HepG2 (cell line): ENCODE results near the gene EIF3J. TPM values are rescaled to one million over a fixed set of nuclear protein-coding genes. Genes with fewer than 3 reads are reported as not detected.
A peak's percentile ranks its signal among the peaks of the same experiment; 100 is the strongest.

Source experiments
- ATAC-seq: fragments of 200-7000 bp; cut with Tn5 transposase; 3 replicates; pipeline ENCODE4 v1.9.1; 2020; ENCODE audit warnings: mild to moderate bottlenecking, moderate library complexity
- BruUV-seq: library from RNA; stranded (reverse); fragments of 400-500 nt; replicated peaks from 2 replicates; lab custom pipeline; 2021; lab: Mats Ljungman, UMichigan
- CTCF ChIA-PET: fragments of 300-600 bp; formaldehyde crosslinking; extraction: SDS; loops from one replicate; lab custom pipeline; 2021; ENCODE audit warnings: low total read pairs, inconsistent platforms, low intra/inter-chr PET ratio; lab: Yijun Ruan, JAX
- POLR2A ChIA-PET: fragments of 350-600 bp; sonication (Branson Sonifier 250); formaldehyde crosslinking; loops from one replicate; lab custom pipeline; 2020; ENCODE audit warnings: antibody characterized with exemption, inconsistent platforms; lab: Yijun Ruan, JAX
- DNase-seq: peaks from one replicate; pipeline ENCODE4 v3.0.0-alpha.2; 2015; ENCODE audit warnings: low spot score
- FAIRE-seq: peaks from 3 replicates; lab custom pipeline; 2011; peaks lifted over from hg19 to GRCh38; lab: Jason Lieb, UNC
- H2AFZ ChIP-seq: one replicate; pipeline ENCODE4 v1.6.1; 2011; ENCODE audit warnings: low read length, inconsistent platforms
- H3K27ac ChIP-seq: fragments of 300-600 bp; 3 replicates; pipeline ENCODE4 v1.8.0; 2011; ENCODE audit warnings: mixed run types, mild to moderate bottlenecking, mixed read lengths, low read length, inconsistent platforms; ENCODE audit not compliant: insufficient read depth; ENCODE audit errors: extremely low read length
- H3K27me3 ChIP-seq, 2 experiments: fragments of 200-600 bp in 1 of 2; 2 replicates in 1 of 2; 3 replicates in 1 of 2; pipeline versions ENCODE4 v1.6.0 to v1.8.0; 2011; ENCODE audit warnings: low read length in 2 of 2, mild to moderate bottlenecking in 2 of 2, moderate library complexity in 2 of 2, inconsistent platforms in 1 of 2; ENCODE audit not compliant: insufficient read depth in 2 of 2, control insufficient read depth in 1 of 2
- H3K36me3 ChIP-seq, 2 experiments: fragments of 200-600 bp in 1 of 2; replicated peaks in 1 of 2; 2 replicates in 1 of 2; 3 replicates in 1 of 2; pipeline versions ENCODE4 v1.5.1 to v1.8.0; 2011; ENCODE audit warnings: low read length in 2 of 2, inconsistent platforms in 1 of 2; ENCODE audit not compliant: insufficient read depth in 2 of 2, control insufficient read depth in 1 of 2
- H3K4me1 ChIP-seq: 2 replicates; pipeline ENCODE4 v1.5.1; 2012; ENCODE audit warnings: low read length, inconsistent platforms; ENCODE audit not compliant: insufficient read depth
- H3K4me2 ChIP-seq: 2 replicates; pipeline ENCODE4 v1.6.0; 2011; ENCODE audit warnings: low read depth, low read length, inconsistent platforms
- H3K4me3 ChIP-seq, 3 experiments: fragments of 200-600 bp in 1 of 3; sonication (generic), shearing (Covaris generic) in 1 of 3; replicated peaks in 1 of 3; 2 replicates each; pipeline ENCODE4 v1.5.1; 2011 to 2016; ENCODE audit warnings: low read length in 3 of 3, inconsistent platforms in 2 of 3, low read depth in 2 of 3, mild to moderate bottlenecking in 2 of 3, control low read depth in 1 of 3, mixed read lengths in 1 of 3; ENCODE audit not compliant: insufficient read depth in 1 of 3
- H3K79me2 ChIP-seq: one replicate; pipeline ENCODE4 v1.6.1; 2011; ENCODE audit warnings: low read length, inconsistent platforms; ENCODE audit not compliant: insufficient read depth
- H3K9ac ChIP-seq: 2 replicates; pipeline ENCODE4 v1.6.0; 2011; ENCODE audit warnings: mild to moderate bottlenecking, low read depth, low read length, inconsistent platforms; ENCODE audit not compliant: insufficient read depth
- H3K9me3 ChIP-seq: 2 replicates; pipeline ENCODE4 v1.5.1; 2012; ENCODE audit warnings: mild to moderate bottlenecking, low read length
- H4K20me1 ChIP-seq: 2 replicates; pipeline ENCODE4 v1.6.0; 2011; ENCODE audit warnings: inconsistent platforms, mild to moderate bottlenecking, low read length, moderate library complexity; ENCODE audit not compliant: insufficient read depth
- AKAP8 ChIP-seq: sonication (generic); formaldehyde crosslinking; IDR thresholded peaks from 2 replicates; pipeline ENCODE4 v1.5.1; 2020; ENCODE audit warnings: mild to moderate bottlenecking, missing genetic modification reagents
- ATF6 ChIP-seq: sonication (generic); formaldehyde crosslinking; conservative IDR thresholded peaks from 2 replicates; pipeline ENCODE4 v1.4.0; 2020; ENCODE audit warnings: missing genetic modification reagents
- SMC3 ChIP-seq: IDR thresholded peaks from 2 replicates; pipeline ENCODE4 v1.6.1; 2011; ENCODE audit warnings: low read length, improper control_type of control experiment
- ZMYM4 ChIP-seq: sonication (generic); formaldehyde crosslinking; IDR thresholded peaks from 2 replicates; pipeline ENCODE4 v1.8.1; 2023; ENCODE audit warnings: mild to moderate bottlenecking, missing genetic modification reagents
- ZNF18 ChIP-seq: sonication (generic); formaldehyde crosslinking; IDR thresholded peaks from 2 replicates; pipeline ENCODE4 v1.8.0; 2022; ENCODE audit warnings: mild to moderate bottlenecking, missing genetic modification reagents; ENCODE audit not compliant: insufficient replicate concordance
- ZNF549 ChIP-seq: sonication (generic); formaldehyde crosslinking; IDR thresholded peaks from 2 replicates; pipeline ENCODE4 v1.5.0; 2020; ENCODE audit warnings: missing genetic modification reagents
- ZNF879 ChIP-seq: sonication (generic); formaldehyde crosslinking; IDR thresholded peaks from 2 replicates; pipeline ENCODE4 v1.8.1; 2023; ENCODE audit warnings: missing genetic modification reagents
- WGBS: methylation state at CpG from one replicate; pipeline ENCODE4 v1.1.6; 2017; ENCODE audit warnings: low lambda C conversion rate; 5-methylcytosine and 5-hydroxymethylcytosine counted together
- in situ Hi-C: cut with HindIII; loops from 2 replicates; pipeline ENCODE4 v1.10.0; 2017; ENCODE audit warnings: low pct_unique_long_range_greater_than_20kb; ENCODE audit not compliant: extremely low pct_ligation_motif_present
- intact Hi-C: fragments of 100-400 bp; cut with micrococcal nuclease; formaldehyde crosslinking; loops from one replicate; pipeline ENCODE4 v1.10.0; 2022; ENCODE audit not compliant: unreplicated experiment
- polyA plus RNA-seq, 8 experiments: library from polyadenylated mRNA; depleted of rRNA in 3 of 8; stranded (reverse) in 7 of 8; unstranded in 1 of 8; fragments of >200 nt; fragmentation: Illumina TruSeq in 4 of 8; extraction: Trizol in 4 of 8; gene quantifications; 2 replicates each; pipeline versions ENCODE4 v1.2.1 to v1.2.3, GENCODE V29; 2011 to 2016; ENCODE audit warnings: low read depth in 4 of 8, missing spikeins in 1 of 8, mixed read lengths in 1 of 8; ENCODE audit not compliant: insufficient read depth in 1 of 8
- total RNA-seq, 5 experiments: library from RNA; depleted of rRNA; stranded (reverse); fragments of >200 nt; fragmentation: Illumina TruSeq; extraction: Trizol; gene quantifications; 2 replicates each; pipeline ENCODE4 v1.2.3, GENCODE V29; 2016; ENCODE audit warnings: low read depth in 1 of 5
- TF ChIP-seq, protein P1 (sequence below): IDR thresholded peaks from 2 replicates; pipeline ENCODE4 v1.6.1; 2012; ENCODE audit warnings: low read depth, low read length, improper control_type of control experiment
- TF ChIP-seq, protein P2 (sequence below): sonication (generic); formaldehyde crosslinking; IDR thresholded peaks from 2 replicates; pipeline ENCODE4 v1.9.0; 2021; ENCODE audit warnings: missing genetic modification reagents, mild to moderate bottlenecking, borderline replicate concordance

EIF3J gene
- total and polyA plus RNA-seq, 2 of the 13 experiments (the other 11 are each of a cell fraction or from before 2014, with no cell fraction given), result 51.7 to 69.2 TPM

DNA sequence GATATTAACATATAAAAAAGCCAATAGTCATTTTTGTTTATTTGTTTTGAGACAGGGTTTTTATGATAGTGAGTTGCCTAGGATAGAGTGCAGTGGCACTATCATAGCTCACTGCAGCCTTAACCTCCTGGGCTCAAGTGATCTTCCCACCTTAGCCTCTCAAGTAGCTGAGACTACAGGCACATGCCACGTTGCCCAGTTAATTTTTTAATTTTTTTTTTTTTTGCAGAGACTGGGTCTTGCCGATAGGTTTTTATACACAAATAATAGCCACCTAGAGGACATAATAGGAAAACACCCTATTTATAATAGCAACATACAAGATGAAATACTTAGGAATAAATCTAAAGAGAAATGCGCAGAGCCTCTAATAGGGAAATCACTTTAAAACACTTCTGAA, 13.3 kb downstream of the EIF3J start:
- Histone ChIP-seq H3K4me2 (no peak overlapping the region), H3K27me3 (no peaks in the 10 kb centered on the region), H3K36me3 (peaks cover 16 to 53% of the 10 kb centered on the region in 2 experiments), H3K4me3 (no peak overlapping the region), H3K9me3 (no peaks in the 10 kb centered on the region), H3K79me2 (peaks cover 43% of the 10 kb centered on the region), H3K9ac (no peak overlapping the region), H3K4me1 (no peaks in the 10 kb centered on the region), H3K27ac (no peak overlapping the region), H4K20me1 (peaks cover 6% of the 10 kb centered on the region), H2AFZ (no peak overlapping the region)
- in situ Hi-C loops, result no loop called here
- no peak for DNase-seq
- intact Hi-C loops, result no loop called here
- 89% methylated on average over 3 of the region's 3 CpGs for WGBS
- BruUV-seq, result no TSS peak
- TF ChIP-seq, protein P1, sequence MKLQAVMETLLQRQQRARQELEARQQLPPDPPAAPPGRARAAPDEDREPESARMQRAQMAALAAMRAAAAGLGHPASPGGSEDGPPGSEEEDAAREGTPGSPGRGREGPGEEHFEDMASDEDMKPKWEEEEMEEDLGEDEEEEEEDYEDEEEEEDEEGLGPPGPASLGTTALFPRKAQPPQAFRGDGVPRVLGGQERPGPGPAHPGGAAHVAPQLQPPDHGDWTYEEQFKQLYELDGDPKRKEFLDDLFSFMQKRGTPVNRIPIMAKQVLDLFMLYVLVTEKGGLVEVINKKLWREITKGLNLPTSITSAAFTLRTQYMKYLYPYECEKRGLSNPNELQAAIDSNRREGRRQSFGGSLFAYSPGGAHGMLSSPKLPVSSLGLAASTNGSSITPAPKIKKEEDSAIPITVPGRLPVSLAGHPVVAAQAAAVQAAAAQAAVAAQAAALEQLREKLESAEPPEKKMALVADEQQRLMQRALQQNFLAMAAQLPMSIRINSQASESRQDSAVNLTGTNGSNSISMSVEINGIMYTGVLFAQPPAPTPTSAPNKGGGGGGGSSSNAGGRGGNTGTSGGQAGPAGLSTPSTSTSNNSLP, result peak; percentile 82
- no peak for TF ChIP-seq ATF6 (CRISPR knock-in tag)
- CTCF ChIA-PET, result interaction anchor here (1.1 kb wide), 1 partner anchor 13 kb away, joined by 3 read pairs; the partner anchor contains the start of gene EIF3J
- POLR2A ChIA-PET, result interaction anchor here (1.6 kb wide), 1 partner anchor 13 kb away, joined by 6 read pairs; the partner anchor contains the start of gene EIF3J
- FAIRE-seq, result no peak
- no peak for ATAC-seq

DNA sequence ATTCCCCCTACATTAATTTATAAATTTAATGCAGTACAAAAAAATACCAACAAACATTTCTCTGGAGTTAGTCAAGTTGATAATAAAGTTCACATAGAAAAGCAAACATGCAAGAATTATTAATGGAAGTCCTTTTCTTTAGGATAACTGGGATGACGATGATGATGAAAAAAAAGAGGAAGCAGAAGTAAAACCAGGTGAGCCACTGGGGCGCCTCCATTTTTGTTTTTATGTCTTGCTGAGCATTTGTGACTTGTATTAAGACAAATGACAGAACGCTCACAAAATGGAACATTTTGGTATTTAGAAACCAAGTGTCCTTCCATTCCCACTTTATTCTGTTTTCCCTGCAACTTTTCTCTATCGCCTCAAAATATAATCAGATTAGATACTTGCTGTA, 13.8 kb downstream of the EIF3J start:
- ATAC-seq (no peak), FAIRE-seq (no peak), DNase-seq (no peak)
- Histone ChIP-seq H2AFZ (no peak overlapping the region), H3K79me2 (peaks cover 38% of the 10 kb centered on the region), H3K27ac (no peak overlapping the region), H3K9me3 (no peaks in the 10 kb centered on the region), H4K20me1 (peaks cover 1% of the 10 kb centered on the region), H3K4me2 (no peak overlapping the region), H3K36me3 (peaks cover 18 to 57% of the 10 kb centered on the region in 2 experiments), H3K9ac (no peak overlapping the region), H3K27me3 (no peaks in the 10 kb centered on the region), H3K4me3 (no peak overlapping the region), H3K4me1 (no peaks in the 10 kb centered on the region)
- BruUV-seq, result no TSS peak
- CTCF ChIA-PET, result no interaction called here
- WGBS, result 98% methylated on average over 4 of the region's 4 CpGs
- in situ Hi-C loops (no loop called here), intact Hi-C loops (no loop called here)
- POLR2A ChIA-PET, result interaction anchor here (1.6 kb wide), 1 partner anchor 14 kb away, joined by 6 read pairs; the partner anchor contains the start of gene EIF3J
- no peak for TF ChIP-seq AKAP8 (CRISPR knock-in tag)
- TF ChIP-seq, protein P2, sequence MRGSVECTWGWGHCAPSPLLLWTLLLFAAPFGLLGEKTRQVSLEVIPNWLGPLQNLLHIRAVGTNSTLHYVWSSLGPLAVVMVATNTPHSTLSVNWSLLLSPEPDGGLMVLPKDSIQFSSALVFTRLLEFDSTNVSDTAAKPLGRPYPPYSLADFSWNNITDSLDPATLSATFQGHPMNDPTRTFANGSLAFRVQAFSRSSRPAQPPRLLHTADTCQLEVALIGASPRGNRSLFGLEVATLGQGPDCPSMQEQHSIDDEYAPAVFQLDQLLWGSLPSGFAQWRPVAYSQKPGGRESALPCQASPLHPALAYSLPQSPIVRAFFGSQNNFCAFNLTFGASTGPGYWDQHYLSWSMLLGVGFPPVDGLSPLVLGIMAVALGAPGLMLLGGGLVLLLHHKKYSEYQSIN (CRISPR knock-in tag), result no peak
- no peak for TF ChIP-seq ZMYM4
- TF ChIP-seq ZNF549, result no peak
- no peak for TF ChIP-seq ZNF879 (CRISPR knock-in tag)
- TF ChIP-seq SMC3, result no peak
- no peak for TF ChIP-seq ZNF18 (CRISPR knock-in tag)
